Activated CD8-positive, alpha-beta memory T cell treated with anti-CD3 and anti-CD28 coated beads for 4 hours (primary cell): ENCODE measurements around the gene PRDX5.
"Not testable (repeated sequence)": the region's sequence is repeated elsewhere in the genome, so short reads cannot be mapped to it uniquely, and the experiment has no call there.

Experiments
- DNase-seq, 2 donors: peaks; one replicate each; pipeline ENCODE4 v3.0.0-alpha.2; 2020; ENCODE audit warnings: low read depth in 2 of 2

PRDX5 gene

GRCh38 chr11:64305691-64306562 lies 12.0 kb upstream of the PRDX5 start:
- peak; percentile 41 to 51 for DNase-seq

GRCh38 chr11:64306563-64306875 lies 11.4 kb upstream of the PRDX5 start:
- no peak for DNase-seq

- no peak for DNase-seq
Observed at GRCh38 chr11:64306876-64307622, 10.9 kb upstream of the PRDX5 start.

GRCh38 chr11:64307795-64308194 lies 10.1 kb upstream of the PRDX5 start:
- not testable (repeated sequence) for DNase-seq

GRCh38 chr11:64312947-64313346 lies 5.0 kb upstream of the PRDX5 start:
- DNase-seq: no peak

GRCh38 chr11:64313491-64314145 lies 4.3 kb upstream of the PRDX5 start:
- DNase-seq: no peak

- DNase-seq: no peak
Observed at GRCh38 chr11:64314146-64314804, 3.6 kb upstream of the PRDX5 start.

- no peak for DNase-seq
Observed at GRCh38 chr11:64314805-64315561, 2.9 kb upstream of the PRDX5 start.

GRCh38 chr11:64315667-64316526 lies 2.0 kb upstream of the PRDX5 start:
- not testable (repeated sequence) for DNase-seq

- DNase-seq: no peak
Observed at GRCh38 chr11:64316672-64317324, 1.1 kb upstream of the PRDX5 start.

- DNase-seq: peak; percentile 89 to 96
Observed at GRCh38 chr11:64317325-64317960, 478 bp upstream of the PRDX5 start, which contains the start of gene TRMT112. TSS of gene TRMT112 (minus strand) at chr11:64317559. CDS start at chr11:64317526, 33 bp downstream.

- no peak for DNase-seq
Observed at GRCh38 chr11:64318766-64319761, 1.1 kb downstream of the PRDX5 start.

GRCh38 chr11:64320556-64320955 lies 2.6 kb downstream of the PRDX5 start:
- no peak for DNase-seq

GRCh38 chr11:64321026-64321425 lies 3.1 kb downstream of the PRDX5 start:
- DNase-seq: no peak

- DNase-seq: no peak
Observed at GRCh38 chr11:64321533-64321932, 3.6 kb downstream of the PRDX5 start.

- DNase-seq: no peak
Observed at GRCh38 chr11:64322925-64323260, 5.0 kb downstream of the PRDX5 start.

- no peak for DNase-seq
Observed at GRCh38 chr11:64323373-64323772, 5.5 kb downstream of the PRDX5 start.

GRCh38 chr11:64323984-64324383 lies 6.1 kb downstream of the PRDX5 start:
- not testable (repeated sequence) for DNase-seq
